CD4-positive, alpha-beta T cell treated with Interleukin-4 for 1 hour (primary cell): ENCODE data around the gene RBFOX1.

ENCODE experiments used
- DNase-seq, 2 donors: peaks; one replicate each; pipeline ENCODE4 v3.0.0-alpha.2; 2020 to 2022

The RBFOX1 gene

DNA sequence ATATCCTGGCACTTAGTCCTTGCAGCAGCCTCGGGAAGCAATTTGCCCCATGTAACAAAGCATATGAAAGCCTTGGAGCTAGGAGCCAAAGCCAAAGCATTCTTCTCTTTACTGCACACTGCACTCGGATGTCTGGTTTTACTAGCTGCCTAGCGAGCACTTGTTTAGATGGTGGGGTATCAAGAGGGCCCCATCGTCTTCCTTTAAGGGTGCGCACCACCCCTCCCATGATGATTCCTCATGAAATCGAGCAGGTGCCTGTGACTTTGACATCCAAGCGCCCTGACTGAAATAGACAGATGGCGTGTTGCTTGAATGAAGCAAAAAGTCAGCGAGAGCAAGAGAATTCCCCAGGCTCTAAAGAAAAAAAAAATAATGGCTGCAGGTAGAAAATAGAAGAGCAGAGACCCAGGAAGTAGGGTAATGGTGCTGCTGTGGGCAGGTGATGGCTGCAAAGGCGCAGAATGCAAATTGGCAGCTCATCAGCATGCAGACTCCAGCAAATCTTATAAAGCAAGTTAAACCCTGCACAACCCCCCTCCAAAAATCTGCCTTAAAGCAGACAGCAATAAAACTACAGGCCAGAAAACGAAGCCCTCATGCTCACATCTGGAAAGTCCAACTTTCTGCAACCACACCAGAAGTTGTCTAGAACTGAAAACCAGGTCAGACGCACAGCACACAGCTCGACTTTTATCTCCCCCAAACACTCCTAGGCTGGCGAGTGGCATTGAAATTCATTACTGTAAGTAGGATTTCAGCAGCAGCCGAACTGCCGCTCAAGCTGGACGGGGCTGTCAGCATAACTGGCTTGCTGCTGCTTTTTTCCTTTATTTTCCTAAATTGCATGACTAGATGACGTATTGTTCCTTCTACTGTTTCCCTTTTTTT, 384.3 kb downstream of the RBFOX1 start:
- no peak for DNase-seq

- DNase-seq = no peak
Measured at GRCh38 chr16:7722761-7723160, 390.1 kb downstream of the RBFOX1 start.

- DNase-seq = no peak
Measured at GRCh38 chr16:7731141-7731540, 398.5 kb downstream of the RBFOX1 start.

DNA sequence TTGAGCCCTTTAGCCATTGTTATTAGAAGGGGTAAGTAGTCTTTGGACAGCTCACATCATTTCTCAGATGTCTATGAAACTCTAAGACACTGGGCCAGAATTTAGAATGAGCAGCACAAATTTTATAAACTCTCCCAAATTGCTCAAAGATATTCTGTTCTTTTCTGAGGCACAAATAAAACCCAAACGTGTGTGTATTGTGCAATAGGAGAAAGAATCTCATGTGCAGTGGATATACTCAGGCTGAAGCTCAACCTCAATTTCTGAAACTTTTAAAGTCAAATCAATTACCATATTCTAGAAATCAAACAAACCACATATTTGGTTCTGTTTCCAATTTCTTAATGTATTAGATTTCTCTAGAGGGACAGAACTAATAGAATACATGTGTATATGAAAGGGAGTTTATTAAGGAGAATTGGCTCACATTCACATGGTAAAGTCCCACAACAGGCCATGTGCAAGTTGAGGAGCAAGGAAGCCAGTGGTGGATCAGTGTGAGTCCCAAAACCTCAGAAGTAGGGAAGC, 403.6 kb downstream of the RBFOX1 start:
- DNase-seq = no peak

- no peak for DNase-seq
Measured at GRCh38 chr16:7742626-7743025, 410.0 kb downstream of the RBFOX1 start.

GRCh38 chr16:7744546-7745264, 412.1 kb downstream of the RBFOX1 start:
- no peak for DNase-seq

GRCh38 chr16:7745276-7745675, 412.6 kb downstream of the RBFOX1 start:
- no peak for DNase-seq

DNA sequence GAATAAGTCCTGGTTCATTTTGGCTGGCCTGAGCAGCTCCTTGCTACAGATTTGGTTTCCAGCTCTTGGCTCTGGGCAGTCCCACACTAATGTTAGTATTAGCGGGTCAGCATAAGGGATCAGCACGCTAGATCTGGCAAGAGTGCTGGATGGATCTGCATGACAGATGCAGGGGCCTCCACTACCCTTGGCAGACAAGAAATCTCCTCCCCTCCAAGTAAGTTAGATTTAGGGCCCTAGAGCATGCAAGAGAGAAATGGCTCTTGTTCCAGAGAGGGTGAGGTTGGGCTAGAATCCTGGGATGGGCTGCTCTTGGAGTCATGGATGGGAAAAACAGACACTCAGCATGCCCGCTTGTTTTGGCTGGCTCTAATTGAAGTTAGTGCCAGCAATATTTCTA, 414.3 kb downstream of the RBFOX1 start:
- DNase-seq = no peak

DNA sequence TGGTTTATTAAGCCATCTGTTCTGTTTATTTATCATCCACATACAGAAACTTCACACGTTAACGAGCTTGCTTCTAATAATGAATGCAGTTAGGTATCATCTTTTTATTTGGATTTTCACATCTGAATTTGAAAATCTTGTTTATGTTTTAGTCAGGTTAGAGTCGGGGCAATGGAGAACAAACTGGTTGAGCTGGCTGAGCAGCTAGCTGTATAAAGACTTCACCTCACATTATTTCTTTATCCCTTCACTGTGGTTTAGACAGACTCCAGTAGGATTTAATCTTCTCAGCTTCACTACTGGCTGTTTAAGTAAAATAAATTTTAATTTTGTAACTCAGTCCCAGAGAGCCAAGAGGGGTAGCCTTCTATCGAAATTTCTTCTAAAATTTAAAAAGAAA, 415.9 kb downstream of the RBFOX1 start:
- DNase-seq = no peak

DNA sequence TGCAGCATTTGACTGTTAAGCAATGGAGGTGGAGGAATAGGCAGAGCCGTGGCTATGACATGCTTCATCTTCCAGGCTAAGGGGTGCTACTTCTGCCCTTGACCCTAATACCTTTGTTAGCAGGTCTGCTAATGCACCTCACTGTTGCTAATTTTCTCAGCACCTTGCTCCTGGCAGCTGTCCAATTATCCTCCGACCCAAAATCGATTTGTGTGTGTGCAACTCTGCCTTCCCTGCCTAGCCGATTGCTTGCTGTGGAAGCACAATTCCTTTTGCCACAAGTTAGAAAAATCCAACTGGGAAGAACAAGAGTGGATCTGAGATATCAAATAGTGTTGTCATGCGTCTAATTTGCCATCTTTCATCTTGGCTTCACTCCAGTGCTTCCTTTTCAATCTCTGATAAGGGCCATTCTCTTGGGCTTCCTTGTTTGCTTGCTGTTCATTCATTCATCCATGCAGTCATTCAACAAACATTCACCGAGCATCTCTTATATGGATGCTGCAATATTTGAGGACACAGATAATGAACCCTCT, 422.8 kb downstream of the RBFOX1 start:
- DNase-seq = no peak
